SHP77 (cell line): ENCODE results near the gene EP400.

ENCODE experiments used
- DNase-seq, 2 experiments: peaks; one replicate each; lab custom pipeline; 2025; lab: John Stamatoyannopoulos, UW

EP400 gene

DNA sequence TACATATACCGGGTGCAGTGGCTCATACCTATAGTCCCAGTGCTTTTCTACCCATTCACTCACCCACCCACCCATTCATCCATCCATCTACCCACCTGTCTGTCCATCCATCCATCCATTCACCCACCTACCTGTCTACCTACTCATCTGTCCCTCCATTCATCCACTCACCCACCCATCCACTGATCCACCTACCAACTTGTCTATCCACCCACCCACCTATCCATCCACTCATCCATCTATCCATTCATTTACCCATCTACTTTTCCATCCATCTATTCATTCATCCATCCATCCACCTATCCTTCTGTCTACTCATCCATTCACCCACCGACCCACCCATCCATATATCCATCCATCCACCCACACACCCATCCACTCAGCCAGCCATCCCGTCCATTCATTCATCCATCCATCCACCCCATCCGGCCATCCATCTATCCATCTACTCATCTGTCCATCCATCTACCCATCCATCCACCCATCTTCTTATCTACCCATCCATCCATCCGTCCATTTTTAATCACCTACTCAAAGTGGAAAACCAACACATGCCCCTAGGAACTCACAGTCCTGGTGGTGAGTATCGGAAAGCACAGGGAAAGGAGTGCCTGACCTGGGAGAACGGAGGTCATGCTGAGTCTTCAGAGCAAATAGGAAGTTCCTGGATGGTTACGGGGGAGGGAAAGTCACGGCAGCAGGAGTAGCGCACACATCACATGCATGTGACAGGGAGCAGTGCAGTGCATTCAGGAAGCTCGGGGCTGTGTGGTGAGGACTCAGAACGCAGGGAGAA, 174.4 kb downstream of the EP400 start:
- DNase-seq, result no peak

DNA sequence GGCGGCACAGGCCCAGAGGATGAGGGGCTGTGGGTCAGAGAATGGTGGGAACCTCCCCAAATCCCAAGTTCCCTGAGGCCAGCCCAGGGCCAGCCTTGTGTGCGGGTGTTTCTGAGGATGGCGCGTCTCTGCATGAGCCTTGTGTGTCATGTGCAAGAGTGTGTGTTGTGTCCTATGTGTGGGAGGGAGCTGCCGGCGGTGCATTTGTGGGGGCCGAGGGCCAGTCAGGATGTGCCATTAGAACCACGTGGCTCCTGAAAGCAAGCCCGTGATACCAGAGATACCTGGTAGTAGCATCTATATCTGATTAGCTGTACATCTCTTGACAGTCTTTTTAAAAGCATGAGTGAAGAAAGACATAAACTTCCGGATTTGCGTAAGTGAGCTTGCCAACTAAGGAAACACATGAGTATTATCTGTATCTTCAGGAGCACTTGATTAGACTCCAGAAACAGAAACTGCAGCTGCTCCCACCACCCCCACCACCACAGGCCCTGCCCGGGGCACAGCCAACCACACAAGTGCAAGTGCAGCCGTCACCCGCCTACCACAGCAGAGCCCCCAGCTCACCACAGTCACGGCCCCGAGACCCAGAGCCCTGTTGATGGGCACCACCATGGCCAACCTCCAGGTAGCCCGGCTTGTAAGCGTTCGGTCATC, 175.2 kb downstream of the EP400 start:
- DNase-seq, result no peak

DNA sequence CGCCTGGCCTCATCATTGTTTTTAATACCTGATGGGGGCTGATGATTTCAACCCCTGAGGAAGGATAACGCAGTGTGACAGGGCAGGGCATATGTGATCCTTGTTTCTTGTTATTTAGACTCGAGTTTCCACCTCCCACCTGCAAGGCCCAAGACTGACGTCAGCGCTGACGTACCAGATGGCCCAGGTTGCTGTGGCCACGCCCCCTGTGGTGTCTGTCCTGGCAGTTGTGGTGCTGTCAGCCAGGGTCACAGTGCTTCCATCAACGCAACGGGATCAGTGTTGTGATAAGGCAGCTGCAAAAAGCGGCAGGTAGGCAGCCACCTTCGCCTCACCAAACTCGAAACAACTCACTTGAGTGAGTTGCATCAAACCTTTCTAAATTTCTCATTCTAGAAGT, 176.0 kb downstream of the EP400 start:
- no peak for DNase-seq

DNA sequence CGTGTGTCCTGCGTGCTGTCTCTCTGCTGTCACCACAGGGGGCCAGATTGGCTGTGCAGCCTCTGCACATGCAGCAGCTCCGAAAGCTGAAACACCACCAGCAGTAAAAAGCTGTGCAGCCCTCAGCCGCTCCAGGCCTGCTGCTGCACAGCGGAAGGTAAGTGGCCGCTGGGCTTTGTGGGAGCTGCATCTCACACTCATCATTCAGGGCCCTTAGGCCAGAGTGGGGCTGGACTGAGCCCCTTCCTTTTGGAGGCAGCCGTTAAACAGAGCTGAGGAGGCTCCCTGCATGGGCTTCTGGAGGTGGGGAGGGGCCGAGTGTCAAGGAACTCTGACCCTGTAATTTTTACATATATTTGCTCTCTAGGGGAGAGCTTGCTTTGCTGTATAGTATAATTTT, 177.3 kb downstream of the EP400 start:
- DNase-seq, result no peak

DNA sequence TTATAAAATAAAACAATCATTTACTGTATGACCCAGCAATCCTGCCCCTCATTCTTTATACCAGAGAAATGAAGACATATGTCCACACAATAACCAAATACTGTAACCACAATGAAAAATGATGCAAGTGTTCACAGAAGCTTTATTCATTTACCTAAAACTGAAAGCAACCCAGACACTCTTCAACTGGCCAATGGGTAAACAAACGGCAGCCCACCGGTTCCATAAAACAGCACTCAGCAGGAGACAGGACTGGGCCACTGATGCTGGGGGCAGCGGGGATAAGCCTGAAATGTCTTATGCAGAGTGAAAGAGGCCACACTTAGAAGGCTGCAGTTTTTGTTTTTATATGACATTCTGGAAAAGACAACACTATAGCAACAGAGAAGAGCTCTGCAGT, 179.3 kb downstream of the EP400 start:
- no peak for DNase-seq

DNA sequence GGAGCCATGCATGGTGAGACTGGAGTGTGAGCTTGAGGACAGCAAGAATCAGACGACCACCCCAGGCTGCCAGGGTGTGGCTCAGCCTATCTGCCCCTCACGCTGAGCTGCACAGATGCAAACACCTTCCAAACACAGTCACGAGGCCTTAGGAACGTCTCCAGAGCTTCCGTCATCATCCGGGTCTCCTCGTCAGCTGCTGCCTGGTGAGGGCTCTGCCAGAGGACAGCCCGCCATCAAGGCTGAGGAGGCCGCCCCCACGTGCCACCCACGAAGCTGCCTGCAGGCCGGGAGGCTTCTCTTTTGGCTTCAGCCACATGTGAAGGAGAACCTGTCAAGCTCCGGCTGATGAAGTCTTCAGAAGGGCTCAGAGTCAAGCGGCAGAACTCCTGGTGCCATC, 180.9 kb downstream of the EP400 start:
- no peak for DNase-seq
